Subcutaneous abdominal adipose tissue (tissue), 5 donors: ENCODE data around the gene SLC17A5.
A peak's percentile ranks its signal among the peaks of the same experiment; 100 is the strongest.
"Not testable (repeated sequence)": the region's sequence is repeated elsewhere in the genome, so short reads cannot be mapped to it uniquely, and the experiment has no call there.

Experiments
- H3K27ac ChIP-seq: one replicate; pipeline ENCODE4 v1.7.0; 2013; ENCODE audit warnings: low read depth, mild to moderate bottlenecking, inconsistent platforms, low read length, moderate library complexity
- H3K27me3 ChIP-seq, 5 donors: one replicate each; pipeline ENCODE4 v1.7.0; 2013; ENCODE audit warnings: low read length in 5 of 5, inconsistent platforms in 1 of 5; ENCODE audit not compliant: control insufficient read depth in 5 of 5, insufficient read depth in 4 of 5
- H3K36me3 ChIP-seq, 5 donors: one replicate each; pipeline ENCODE4 v1.7.0; 2013; ENCODE audit warnings: low read length in 5 of 5; ENCODE audit not compliant: control insufficient read depth in 5 of 5, insufficient read depth in 5 of 5
- H3K4me1 ChIP-seq, 5 donors: one replicate each; pipeline ENCODE4 v1.7.0; 2013; ENCODE audit warnings: low read length in 5 of 5, mild to moderate bottlenecking in 3 of 5, moderate library complexity in 1 of 5; ENCODE audit not compliant: control insufficient read depth in 5 of 5, insufficient read depth in 5 of 5
- H3K4me3 ChIP-seq, 5 donors: one replicate each; pipeline ENCODE4 v1.7.0; 2013; ENCODE audit warnings: low read length in 5 of 5, low read depth in 1 of 5
- H3K9ac ChIP-seq, 5 donors: one replicate each; pipeline ENCODE4 v1.7.0; 2013; ENCODE audit warnings: low read length in 5 of 5, mild to moderate bottlenecking in 4 of 5, moderate library complexity in 3 of 5
- H3K9me3 ChIP-seq, 5 donors: one replicate each; pipeline ENCODE4 v1.7.0; 2013; ENCODE audit warnings: low read length in 5 of 5; ENCODE audit not compliant: control insufficient read depth in 5 of 5
- donor health status: healthy.
- donor health status: healthy.
- donor health status: healthy.
- donor health status: healthy.
- donor health status: healthy.

Gene SLC17A5

GRCh38 chr6:73604020-73604419, 49.8 kb downstream of the SLC17A5 start:
- no peak overlapping the region for H3K4me3 ChIP-seq
- no peak overlapping the region for H3K27ac ChIP-seq

GRCh38 chr6:73586416-73586974, 67.3 kb downstream of the SLC17A5 start:
- Histone ChIP-seq H3K27ac (peak overlapping the region; percentile 98), H3K4me1 (peaks cover 0 to 19% (median 18%) of the 10 kb centered on the region in 5 donors), H3K9me3 (no peaks in the 10 kb centered on the region), H3K27me3 (no peaks in the 10 kb centered on the region), H3K36me3 (no peaks in the 10 kb centered on the region), H3K4me3 (peak overlapping the region; percentile 37 to 55 (median 44)), H3K9ac (peak overlapping the region; percentile 49 to 77 (median 63))

More at GRCh38 chr6:73604020-73604419, 49.8 kb downstream of the SLC17A5 start:
- Histone ChIP-seq H3K9me3 (no peaks in the 10 kb centered on the region), H3K9ac (no peak overlapping the region), H3K36me3 (peaks cover 13 to 38% (median 16%) of the 10 kb centered on the region in 5 donors), H3K4me1 (no peaks in the 10 kb centered on the region), H3K27me3 (no peaks in the 10 kb centered on the region)

- Histone ChIP-seq H3K9ac (peak overlapping the region; percentile 49 to 94 (median 63)), H3K4me3 (peak overlapping the region; percentile 37 to 47 (median 44))
These were observed 68.0 kb downstream of the SLC17A5 start for GRCh38 chr6:73585566-73586415.

GRCh38 chr6:73581293-73581692, 72.5 kb downstream of the SLC17A5 start:
- no peaks in the 10 kb centered on the region for H3K9me3 ChIP-seq
- no peaks in the 10 kb centered on the region for H3K36me3 ChIP-seq
- H3K4me3 ChIP-seq: peak overlapping the region in 2 of 5 donors; percentile 25 to 48
- no peaks in the 10 kb centered on the region for H3K27me3 ChIP-seq
- H3K4me1 ChIP-seq: peaks cover 5 to 41% (median 37%) of the 10 kb centered on the region in 5 donors
- H3K27ac ChIP-seq: peak overlapping the region; percentile 98
- peak overlapping the region in 4 of 5 donors; percentile 70 to 80 (median 76) for H3K9ac ChIP-seq

More at GRCh38 chr6:73585566-73586415, 68.0 kb downstream of the SLC17A5 start:
- H3K27ac ChIP-seq: peak overlapping the region; percentile 98
- peaks cover 0 to 25% (median 22%) of the 10 kb centered on the region in 5 donors for H3K4me1 ChIP-seq
- no peaks in the 10 kb centered on the region for H3K9me3 ChIP-seq
- H3K36me3 ChIP-seq: no peaks in the 10 kb centered on the region
- no peaks in the 10 kb centered on the region for H3K27me3 ChIP-seq

- Histone ChIP-seq H3K4me1 (peaks cover 5 to 33% (median 29%) of the 10 kb centered on the region in 5 donors), H3K9ac (peak overlapping the region; percentile 70 to 81 (median 80)), H3K9me3 (no peaks in the 10 kb centered on the region), H3K4me3 (peak overlapping the region; percentile 14 to 57 (median 42)), H3K36me3 (no peaks in the 10 kb centered on the region), H3K27ac (peak overlapping the region; percentile 98), H3K27me3 (no peaks in the 10 kb centered on the region)
These were observed 73.3 kb downstream of the SLC17A5 start for GRCh38 chr6:73580247-73581149.

- no peaks in the 10 kb centered on the region for H3K9me3 ChIP-seq
- no peaks in the 10 kb centered on the region for H3K36me3 ChIP-seq
- no peaks in the 10 kb centered on the region for H3K27me3 ChIP-seq
- H3K9ac ChIP-seq: peak overlapping the region; percentile 65 to 81 (median 80)
- H3K4me1 ChIP-seq: peaks cover 5 to 27% (median 23%) of the 10 kb centered on the region in 5 donors
- H3K4me3 ChIP-seq: peak overlapping the region; percentile 27 to 48 (median 41)
- H3K27ac ChIP-seq: peak overlapping the region; percentile 98
These were observed 73.9 kb downstream of the SLC17A5 start for GRCh38 chr6:73579851-73580246.

GRCh38 chr6:73579389-73579788, 74.4 kb downstream of the SLC17A5 start:
- Histone ChIP-seq H3K4me1 (peaks cover 5 to 27% (median 23%) of the 10 kb centered on the region in 5 donors), H3K9ac (peak overlapping the region; percentile 65 to 81 (median 80)), H3K9me3 (no peaks in the 10 kb centered on the region), H3K27ac (peak overlapping the region; percentile 98), H3K36me3 (no peaks in the 10 kb centered on the region), H3K27me3 (no peaks in the 10 kb centered on the region), H3K4me3 (peak overlapping the region in 2 of 5 donors; percentile 30 to 37)

GRCh38 chr6:73577676-73578075, 76.1 kb downstream of the SLC17A5 start:
- Histone ChIP-seq H3K27ac (no peak overlapping the region), H3K9me3 (no peaks in the 10 kb centered on the region), H3K9ac (no peak overlapping the region), H3K4me3 (no peak overlapping the region), H3K27me3 (no peaks in the 10 kb centered on the region), H3K36me3 (no peaks in the 10 kb centered on the region), H3K4me1 (peaks cover 5 to 27% (median 23%) of the 10 kb centered on the region in 5 donors)

GRCh38 chr6:73572531-73572930, 81.3 kb downstream of the SLC17A5 start:
- H3K27me3 ChIP-seq, H3K36me3 ChIP-seq, H3K9me3 ChIP-seq, H3K4me3 ChIP-seq, H3K27ac ChIP-seq, H3K9ac ChIP-seq, H3K4me1 ChIP-seq: not testable (repeated sequence)
